ENCODE results near the gene CRK. TPM values are rescaled to one million over a fixed set of nuclear protein-coding genes. Genes with fewer than 3 reads are reported as not detected.

The CRK gene
- total and polyA plus RNA-seq, 5 donors from 2014 or later = 15.3 to 33.0 (median 24.9) TPM

DNA sequence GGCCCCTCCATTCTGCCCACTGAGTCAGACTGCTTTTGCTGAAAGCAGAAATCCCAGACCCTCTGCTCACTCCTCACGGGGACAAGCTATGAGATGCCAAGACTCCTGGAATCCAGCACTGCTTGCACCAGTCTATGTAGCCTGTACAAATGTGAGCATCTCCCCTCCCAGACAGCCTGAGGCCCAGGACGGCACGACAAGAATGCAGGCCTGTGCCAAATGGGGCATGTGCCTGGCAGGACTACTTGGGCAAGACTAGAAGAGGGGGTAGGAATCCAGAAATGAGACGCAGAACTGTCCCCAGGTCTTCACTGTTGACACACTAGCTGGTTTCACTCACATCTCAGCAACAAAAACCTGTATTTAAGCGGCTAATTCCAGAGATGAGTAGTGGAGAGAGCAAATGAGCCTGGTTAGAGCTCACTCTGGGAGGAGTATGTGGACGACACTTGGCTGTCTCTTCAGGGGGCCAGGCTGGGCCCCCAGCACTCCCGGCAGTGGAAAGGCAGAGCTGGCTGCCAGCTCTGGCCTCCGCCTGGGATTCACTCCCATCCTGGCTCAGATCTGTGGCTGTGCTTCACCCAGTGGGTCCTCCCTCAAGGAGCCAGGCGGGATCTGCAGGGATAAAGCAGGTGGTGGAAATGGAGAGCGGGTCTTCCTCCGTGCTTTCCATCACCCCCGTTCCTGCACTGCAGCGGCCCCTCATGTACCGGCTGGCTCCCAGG is 39.4 kb upstream of the CRK start:
- Mint-ChIP-seq H3K36me3 (peaks cover 4% of the 10 kb centered on the region), H3K9me3 (no peaks in the 10 kb centered on the region)

DNA sequence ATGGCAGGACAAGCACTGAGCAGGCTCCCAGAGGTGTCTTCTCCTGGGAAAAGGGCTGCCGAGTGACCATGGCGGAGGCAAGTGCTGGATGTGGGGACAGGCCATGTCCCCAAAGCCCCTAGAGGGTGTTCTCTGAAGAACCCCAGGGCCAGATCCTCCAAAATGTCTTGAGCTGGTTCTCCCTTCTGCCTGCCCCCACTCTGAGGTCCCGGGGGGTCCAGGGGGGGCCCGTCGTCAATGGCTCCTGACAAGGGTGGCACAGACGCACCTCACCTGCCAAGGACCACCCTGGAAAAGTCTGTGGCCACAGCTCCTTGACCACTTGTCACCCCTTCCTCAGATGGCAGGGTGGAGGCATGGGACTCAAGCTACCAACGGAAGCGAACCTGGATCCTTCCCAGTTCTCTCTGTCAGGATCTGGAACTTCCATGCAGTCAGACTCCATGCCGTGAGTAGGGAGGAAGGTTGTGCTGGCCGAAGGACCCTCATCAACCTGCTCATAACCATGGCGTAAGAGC is 38.8 kb upstream of the CRK start:
- Histone ChIP-seq H3K9me3 (ENCODE audit: control insufficient read depth in 2 of 2, low read length in 2 of 2) (no peaks in the 10 kb centered on the region), H3K4me3 (ENCODE audit: low read depth, low read length) (no peak overlapping the region), H3K36me3 (ENCODE audit: control insufficient read depth, insufficient read depth, low read length) (peaks cover 28% of the 10 kb centered on the region), H3K4me1 (ENCODE audit: control insufficient read depth, insufficient read depth, low read length, poor library complexity, severe bottlenecking) (peaks cover 26% of the 10 kb centered on the region), H3K27me3 (ENCODE audit: control insufficient read depth, insufficient read depth, low read length) (no peaks in the 10 kb centered on the region), H3K27ac (ENCODE audit: insufficient read depth, low read length, poor library complexity, severe bottlenecking) (no peak overlapping the region)
- Mint-ChIP-seq H3K27ac (no peak overlapping the region), H3K36me3 (peaks cover 4% of the 10 kb centered on the region), H3K9me3 (no peaks in the 10 kb centered on the region), H3K4me1 (peaks cover 3 to 27% (median 12%) of the 10 kb centered on the region in 4 donors), H3K4me3 (peak overlapping the region in 1 of 4 donors; percentile 70), H3K27me3 (no peaks in the 10 kb centered on the region)
- DNase-seq = no peak
- ATAC-seq (ENCODE audit: low read depth in 2 of 2) = no peak

More for the DNA sequence above, 39.4 kb upstream of the CRK start:
- Mint-ChIP-seq H3K4me3 (no peak overlapping the region), H3K4me1 (peaks cover 1 to 22% (median 8%) of the 10 kb centered on the region in 4 donors), H3K27ac (no peak overlapping the region), H3K27me3 (no peaks in the 10 kb centered on the region)
- H3K4me3 ChIP-seq (ENCODE audit: low read depth, low read length) = no peak overlapping the region
- ATAC-seq (ENCODE audit: low read depth in 2 of 2) (no peak), DNase-seq (no peak)
- peaks cover 28% of the 10 kb centered on the region for H3K36me3 ChIP-seq (ENCODE audit: control insufficient read depth, insufficient read depth, low read length)
- H3K27ac ChIP-seq (ENCODE audit: insufficient read depth, low read length, poor library complexity, severe bottlenecking) = no peak overlapping the region
- H3K27me3 ChIP-seq (ENCODE audit: control insufficient read depth, insufficient read depth, low read length) = no peaks in the 10 kb centered on the region
- H3K4me1 ChIP-seq (ENCODE audit: control insufficient read depth, insufficient read depth, low read length, poor library complexity, severe bottlenecking) = peaks cover 21% of the 10 kb centered on the region
- H3K9me3 ChIP-seq (ENCODE audit: control insufficient read depth in 2 of 2, low read length in 2 of 2) = no peaks in the 10 kb centered on the region

GRCh38 chr17:1494203-1494602 is 38.2 kb upstream of the CRK start:
- Histone ChIP-seq H3K9me3 (ENCODE audit: control insufficient read depth in 2 of 2, low read length in 2 of 2) (no peaks in the 10 kb centered on the region), H3K36me3 (ENCODE audit: control insufficient read depth, insufficient read depth, low read length) (peaks cover 24% of the 10 kb centered on the region), H3K4me3 (ENCODE audit: low read depth, low read length) (no peak overlapping the region), H3K4me1 (ENCODE audit: control insufficient read depth, insufficient read depth, low read length, poor library complexity, severe bottlenecking) (peaks cover 26% of the 10 kb centered on the region), H3K27ac (ENCODE audit: insufficient read depth, low read length, poor library complexity, severe bottlenecking) (no peak overlapping the region), H3K27me3 (ENCODE audit: control insufficient read depth, insufficient read depth, low read length) (no peaks in the 10 kb centered on the region)
- Mint-ChIP-seq H3K4me1 (peaks cover 3 to 30% (median 12%) of the 10 kb centered on the region in 4 donors), H3K4me3 (peak overlapping the region in 3 of 4 donors; percentile 7 to 85 (median 70)), H3K27ac (peak overlapping the region in 1 of 3 donors; percentile 67), H3K9me3 (no peaks in the 10 kb centered on the region), H3K36me3 (peaks cover 4% of the 10 kb centered on the region), H3K27me3 (no peaks in the 10 kb centered on the region)
- DNase-seq (no peak), ATAC-seq (ENCODE audit: low read depth in 2 of 2) (no peak)

DNA sequence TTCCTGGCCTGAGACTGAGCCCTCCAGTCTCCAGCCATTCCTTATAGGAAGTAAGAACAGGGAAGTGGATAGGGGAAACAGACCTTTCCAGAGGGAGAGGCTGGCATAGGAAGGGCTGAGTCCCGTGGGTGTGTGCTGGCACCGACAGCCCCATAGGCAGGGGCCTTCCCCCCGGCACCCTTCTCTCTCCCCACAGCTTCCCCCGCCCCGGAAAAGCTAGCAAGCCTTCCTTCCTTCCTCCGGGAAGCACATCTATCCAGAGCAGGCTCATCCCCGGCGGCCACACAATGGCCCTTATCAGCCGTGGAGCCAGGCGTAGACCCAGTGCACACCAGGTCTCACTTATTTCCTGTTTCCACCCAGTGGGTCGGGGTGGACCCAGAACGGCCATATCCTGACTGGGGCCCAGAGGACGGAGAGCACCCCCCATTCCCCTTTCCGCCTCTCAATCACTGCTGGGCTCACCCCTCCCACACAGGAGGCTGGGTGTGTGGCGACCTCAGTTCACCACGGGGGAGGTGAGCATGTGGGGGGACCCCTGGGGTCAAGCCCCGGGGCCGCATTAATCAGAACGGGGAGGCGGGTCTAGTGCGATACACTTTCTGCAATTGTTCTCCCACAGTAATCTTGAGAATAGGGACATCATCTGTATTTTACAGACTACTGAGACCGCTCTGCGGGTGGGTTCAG is 37.4 kb upstream of the CRK start:
- no peaks in the 10 kb centered on the region for H3K27me3 Mint-ChIP-seq
- Histone ChIP-seq H3K27me3 (ENCODE audit: control insufficient read depth, insufficient read depth, low read length) (no peaks in the 10 kb centered on the region), H3K36me3 (ENCODE audit: control insufficient read depth, insufficient read depth, low read length) (peaks cover 24% of the 10 kb centered on the region), H3K4me3 (ENCODE audit: low read depth, low read length) (no peak overlapping the region), H3K4me1 (ENCODE audit: control insufficient read depth, insufficient read depth, low read length, poor library complexity, severe bottlenecking) (peaks cover 31% of the 10 kb centered on the region), H3K27ac (ENCODE audit: insufficient read depth, low read length, poor library complexity, severe bottlenecking) (no peak overlapping the region), H3K9me3 (ENCODE audit: control insufficient read depth in 2 of 2, low read length in 2 of 2) (no peaks in the 10 kb centered on the region)
- H3K4me3 Mint-ChIP-seq = peak overlapping the region; percentile 70 to 89 (median 86)
- peaks cover 4 to 37% (median 16%) of the 10 kb centered on the region in 4 donors for H3K4me1 Mint-ChIP-seq
- no peak for DNase-seq
- peak overlapping the region in 2 of 3 donors; percentile 26 to 67 for H3K27ac Mint-ChIP-seq
- no peak for ATAC-seq (ENCODE audit: low read depth in 2 of 2)
- no peaks in the 10 kb centered on the region for H3K9me3 Mint-ChIP-seq
- H3K36me3 Mint-ChIP-seq = peaks cover 4% of the 10 kb centered on the region

DNA sequence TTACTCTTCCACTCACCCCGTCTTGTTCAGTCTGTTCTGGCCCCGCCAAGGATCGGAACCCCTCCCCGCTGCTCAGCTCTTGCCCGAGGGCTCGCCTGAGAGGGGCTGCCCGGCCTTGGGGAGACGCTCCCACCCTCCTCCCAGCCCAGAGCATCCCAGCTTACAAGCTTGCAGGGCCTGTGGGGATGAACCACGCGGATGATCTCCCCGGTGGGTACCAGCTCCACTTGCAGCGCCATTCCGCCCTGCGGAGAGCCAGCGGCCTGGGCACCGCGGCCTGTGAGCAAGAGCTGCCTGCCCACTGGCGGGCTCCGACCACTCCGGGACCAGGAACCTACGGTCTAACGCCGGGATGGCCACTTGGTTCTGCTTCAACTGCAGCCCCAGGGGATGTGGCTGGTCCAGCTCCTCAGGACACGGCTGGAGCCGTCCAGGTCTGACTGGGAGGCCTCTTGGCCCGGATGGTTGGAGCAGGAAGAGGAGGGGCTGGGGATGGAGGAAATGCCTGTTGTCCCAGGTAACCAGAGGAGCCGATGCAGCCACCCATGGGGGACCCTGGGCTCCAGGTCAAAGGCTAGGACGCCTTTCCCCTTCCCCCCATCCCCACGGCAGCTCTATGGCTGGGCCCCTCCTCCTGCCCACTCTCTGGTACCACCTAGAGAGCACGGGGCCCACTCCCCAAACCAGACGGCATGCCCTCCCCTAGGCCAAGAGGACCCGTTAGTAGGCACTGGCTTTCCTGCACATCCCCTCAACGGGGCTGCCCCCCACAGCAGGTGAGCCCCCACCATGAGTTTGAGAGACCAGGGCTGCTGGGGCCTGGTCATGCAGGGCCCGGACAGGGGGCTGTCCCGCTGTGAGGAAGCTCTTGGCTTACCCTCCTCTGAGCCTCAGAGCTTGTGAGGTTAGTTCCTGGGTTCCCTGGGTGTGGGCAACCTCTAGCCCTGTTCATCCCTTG is 36.5 kb upstream of the CRK start, which contains the start of gene MYO1C:
Gene MYO1C, minus strand, starts transcription at position 438 of the 958 bp plus-strand sequence. Its CDS starts 199 bp downstream, at position 239.
- peak within 1 kb of the TSS; percentile 22 for H3K4me3 ChIP-seq (ENCODE audit: low read depth, low read length)
- Mint-ChIP-seq H3K9me3 (no peaks in the 10 kb centered on the region), H3K4me1 (peaks cover 5 to 41% (median 16%) of the 10 kb centered on the region in 4 donors), H3K4me3 (peak within 1 kb of the TSS; percentile 70 to 92 (median 87)), H3K36me3 (peaks cover 4% of the 10 kb centered on the region), H3K27me3 (no peaks in the 10 kb centered on the region), H3K27ac (peak within 1 kb of the TSS; percentile 58 to 81 (median 77))
- H3K27me3 ChIP-seq (ENCODE audit: control insufficient read depth, insufficient read depth, low read length) = no peaks in the 10 kb centered on the region
- H3K27ac ChIP-seq (ENCODE audit: insufficient read depth, low read length, poor library complexity, severe bottlenecking) = no peak within 1 kb of the TSS
- peaks cover 37% of the 10 kb centered on the region for H3K4me1 ChIP-seq (ENCODE audit: control insufficient read depth, insufficient read depth, low read length, poor library complexity, severe bottlenecking)
- ATAC-seq (ENCODE audit: low read depth in 2 of 2) (no peak), DNase-seq (no peak)
- H3K9me3 ChIP-seq (ENCODE audit: control insufficient read depth in 2 of 2, low read length in 2 of 2) = no peaks in the 10 kb centered on the region
- peaks cover 15% of the 10 kb centered on the region for H3K36me3 ChIP-seq (ENCODE audit: control insufficient read depth, insufficient read depth, low read length)

DNA sequence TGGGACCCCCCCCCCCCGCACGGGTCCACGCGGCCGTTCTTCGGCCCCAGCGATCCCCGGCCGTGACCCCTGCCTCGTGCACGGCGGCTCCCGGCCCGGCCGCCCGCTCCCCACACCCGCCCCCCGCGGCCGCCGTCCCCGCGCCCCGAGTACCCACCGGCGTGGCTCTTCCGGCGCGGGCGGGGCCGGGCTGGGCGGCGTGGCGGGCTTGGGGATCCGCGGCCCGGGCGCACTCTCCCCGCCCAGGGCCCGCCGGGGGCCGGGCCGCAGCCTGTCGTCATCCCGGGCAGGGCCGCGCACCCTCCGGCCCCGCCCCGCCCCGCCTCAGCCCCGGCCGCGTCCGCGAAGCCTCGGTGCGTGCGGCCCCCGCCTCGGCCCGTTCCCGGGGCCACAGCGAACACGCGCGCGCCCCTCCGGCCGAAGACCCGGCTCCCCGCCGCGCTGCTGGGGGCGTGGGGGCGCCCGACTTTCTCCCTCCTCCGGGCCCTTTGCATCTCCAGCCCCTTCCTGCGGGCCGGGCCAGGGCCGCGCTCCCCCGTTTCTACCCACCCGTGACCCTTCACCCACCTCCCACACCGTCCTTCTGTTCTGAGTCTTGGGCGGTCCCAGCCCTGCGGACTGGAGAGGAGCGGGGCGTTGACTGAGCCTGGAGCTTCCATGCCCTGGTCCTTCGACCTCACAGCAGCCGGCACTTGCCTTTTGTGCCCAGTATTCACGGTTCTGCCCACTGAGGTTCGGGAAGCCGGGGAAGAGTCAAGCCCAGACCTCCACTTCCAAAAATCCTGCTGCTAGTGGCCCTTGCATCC is 35.6 kb upstream of the CRK start:
- Mint-ChIP-seq H3K4me3 (peak overlapping the region; percentile 70 to 92 (median 90)), H3K9me3 (no peaks in the 10 kb centered on the region), H3K4me1 (peaks cover 5 to 46% (median 16%) of the 10 kb centered on the region in 4 donors), H3K27ac (peak overlapping the region; percentile 58 to 81 (median 77)), H3K36me3 (peaks cover 4% of the 10 kb centered on the region), H3K27me3 (no peaks in the 10 kb centered on the region)
- no peaks in the 10 kb centered on the region for H3K9me3 ChIP-seq (ENCODE audit: control insufficient read depth in 2 of 2, low read length in 2 of 2)
- H3K27me3 ChIP-seq (ENCODE audit: control insufficient read depth, insufficient read depth, low read length) = no peaks in the 10 kb centered on the region
- H3K36me3 ChIP-seq (ENCODE audit: control insufficient read depth, insufficient read depth, low read length) = peaks cover 7% of the 10 kb centered on the region
- ATAC-seq (ENCODE audit: low read depth in 2 of 2) = peak; percentile 32 to 41
- peaks cover 46% of the 10 kb centered on the region for H3K4me1 ChIP-seq (ENCODE audit: control insufficient read depth, insufficient read depth, low read length, poor library complexity, severe bottlenecking)
- peak overlapping the region; percentile 22 for H3K4me3 ChIP-seq (ENCODE audit: low read depth, low read length)
- DNase-seq = peak; percentile 33 to 53 (median 51)
- H3K27ac ChIP-seq (ENCODE audit: insufficient read depth, low read length, poor library complexity, severe bottlenecking) = peak overlapping the region; percentile 63

Data from CD4-positive, CD25-positive, alpha-beta regulatory T cell (primary cell).